ENCODE data around the gene AURKA. TPM values are rescaled to one million over a fixed set of nuclear protein-coding genes. Genes with fewer than 3 reads are reported as not detected.

Gene AURKA
- total and polyA plus RNA-seq, 2 of the 8 experiments (the other 6 are each of a cell fraction or from before 2014, with no cell fraction given), result 45.8 to 84.8 TPM

DNA sequence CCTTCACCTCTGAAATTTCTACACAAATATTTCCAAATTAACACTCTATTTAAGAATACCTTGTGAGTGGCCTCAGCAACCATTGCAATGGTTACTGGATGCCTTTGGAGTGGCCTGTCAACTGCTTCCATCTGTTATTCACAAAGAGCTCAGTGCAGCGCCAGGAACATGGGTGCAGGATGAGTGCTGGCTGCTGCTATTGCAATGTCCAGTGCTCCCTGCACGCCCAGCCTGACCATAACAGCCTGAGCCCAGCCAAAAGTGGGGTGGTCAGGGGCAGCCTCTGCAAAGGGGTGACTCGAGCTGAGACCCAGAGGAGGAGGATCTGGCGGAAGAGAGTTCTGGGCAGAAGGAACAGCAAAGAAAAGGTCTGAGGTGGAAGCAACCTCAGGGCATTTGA lies 38.4 kb upstream of the AURKA start:
- no peak overlapping the region for H3K4ac ChIP-seq (replicated peaks; ENCODE audit: insufficient read length, low read depth, low read length)
- H4K8ac ChIP-seq (ENCODE audit: extremely low read depth, insufficient read depth, low read length), result no peak overlapping the region
- no peak overlapping the region for H3K27ac ChIP-seq (ENCODE audit: low read depth, low read length)
- no peaks in the 10 kb centered on the region for H3K36me3 ChIP-seq (ENCODE audit: control insufficient read depth in 2 of 4, insufficient read depth in 4 of 4, low read length in 3 of 4)
- H3K4me2 ChIP-seq (ENCODE audit: insufficient read depth in 1 of 2, low read depth in 2 of 2, low read length in 2 of 2), result no peak overlapping the region
- H2AK5ac ChIP-seq (ENCODE audit: low read depth, low read length), result no peak overlapping the region
- H3K27me3 ChIP-seq (replicated peaks in 1 of 4; ENCODE audit: control insufficient read depth in 3 of 4, extremely low read depth in 1 of 4, insufficient read depth in 3 of 4, low read length in 3 of 4), result no peaks in the 10 kb centered on the region; a peak in 2 of 7 replicates
- H3K14ac ChIP-seq (ENCODE audit: insufficient read length), result no peak overlapping the region
- no peak overlapping the region for H2BK15ac ChIP-seq (ENCODE audit: low read length)
- no peak overlapping the region for H3K56ac ChIP-seq (replicated peaks; ENCODE audit: insufficient read length, low read depth, low read length)
- H2BK12ac ChIP-seq (ENCODE audit: low read depth, low read length), result no peak overlapping the region
- no peak overlapping the region for H2BK120ac ChIP-seq (replicated peaks; ENCODE audit: low read depth, low read length)
- H3K23me2 ChIP-seq (ENCODE audit: low read depth, low read length), result no peaks in the 10 kb centered on the region
- H3K18ac ChIP-seq (ENCODE audit: extremely low read depth, low read length), result no peak overlapping the region
- peaks cover 0 to 1% of the 10 kb centered on the region in 2 experiments for H4K20me1 ChIP-seq (replicated peaks in 1 of 2; ENCODE audit: control insufficient read depth in 1 of 2, insufficient read depth in 2 of 2, low read length in 2 of 2)
- H2BK20ac ChIP-seq (ENCODE audit: low read length), result no peak overlapping the region
- H3K23ac ChIP-seq (ENCODE audit: insufficient read length), result no peak overlapping the region
- POLR2A ChIA-PET (ENCODE audit: partially characterized antibody), result no interaction called here
- no peak overlapping the region for H2BK5ac ChIP-seq (ENCODE audit: low read depth, low read length)
- WGBS, 2 experiments (ENCODE audit: extremely low coverage in 1 of 2, insufficient coverage in 1 of 2, insufficient read length in 1 of 2, insufficient replicate concordance in 2 of 2, low coverage in 1 of 2, low lambda C conversion rate in 2 of 2, missing lambda C conversion rate in 1 of 2), result 88% methylated on average over 4 of the region's 4 CpGs; no CpG with 5 or more reads in 1 of the 2 experiments
- DNase-seq (ENCODE audit: low read depth in 1 of 2, low spot score in 2 of 2) (no peak), FAIRE-seq (no peak)
- no peaks in the 10 kb centered on the region for H3K4me1 ChIP-seq (replicated peaks in 1 of 4; ENCODE audit: control insufficient read depth in 3 of 4, insufficient read depth in 4 of 4, low read length in 3 of 4)
- H2AFZ ChIP-seq (ENCODE audit: low read length), result no peak overlapping the region
- H3K4me3 ChIP-seq (ENCODE audit: extremely low read depth in 1 of 4, insufficient read depth in 2 of 4, low read depth in 3 of 4, low read length in 4 of 4), result no peak overlapping the region
- H3K79me2 ChIP-seq (ENCODE audit: control insufficient read depth in 1 of 2, insufficient read depth in 2 of 2, low read length in 2 of 2), result no peaks in the 10 kb centered on the region
- H4K5ac ChIP-seq (ENCODE audit: insufficient read length, low read depth, low read length), result no peak overlapping the region
- CTCF ChIA-PET (ENCODE audit: partially characterized antibody), result interaction anchor here (0.9 to 1.3 kb wide), 4 partner anchors 10 to 120 kb away, joined by 3 to 5 read pairs (median 4); no protein-coding TSS in a partner anchor
- H3K9ac ChIP-seq (replicated peaks in 1 of 4; ENCODE audit: extremely low read depth in 1 of 4, low read depth in 3 of 4, low read length in 3 of 4), result no peak overlapping the region
- H3K9me3 ChIP-seq (ENCODE audit: insufficient read depth in 2 of 2, low read depth in 1 of 2, low read length in 1 of 2), result no peaks in the 10 kb centered on the region
- no peaks in the 10 kb centered on the region for H3K79me1 ChIP-seq (ENCODE audit: low read depth, low read length)
- H4K91ac ChIP-seq (replicated peaks; ENCODE audit: insufficient read length, low read length), result no peak overlapping the region
- TF ChIP-seq, protein P1, sequence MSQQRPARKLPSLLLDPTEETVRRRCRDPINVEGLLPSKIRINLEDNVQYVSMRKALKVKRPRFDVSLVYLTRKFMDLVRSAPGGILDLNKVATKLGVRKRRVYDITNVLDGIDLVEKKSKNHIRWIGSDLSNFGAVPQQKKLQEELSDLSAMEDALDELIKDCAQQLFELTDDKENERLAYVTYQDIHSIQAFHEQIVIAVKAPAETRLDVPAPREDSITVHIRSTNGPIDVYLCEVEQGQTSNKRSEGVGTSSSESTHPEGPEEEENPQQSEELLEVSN (IDR thresholded peaks at IDR 0.05), result no peak
- TF ChIP-seq CREB1 (IDR thresholded peaks at IDR 0.05) (no peak), RAD21 (IDR thresholded peaks at IDR 0.05 in 1 of 2, conservative IDR thresholded peaks at IDR 0.05 in 1 of 2; ENCODE audit: low read depth in 2 of 2, low read length in 2 of 2) (no peak), TBP (IDR thresholded peaks at IDR 0.05; ENCODE audit: low read depth, low read length) (no peak), SIX5 (IDR thresholded peaks at IDR 0.05; ENCODE audit: low read depth, low read length) (no peak), POLR2A (IDR thresholded peaks at IDR 0.05; ENCODE audit: control extremely low read depth in 1 of 2, low read depth in 2 of 2, low read length in 2 of 2) (no peak)

All from H1 (cell line).